HG03280 (cell line): Measurements from ENCODE around the gene RYR2.
A peak's percentile ranks its signal among the peaks of the same experiment; 100 is the strongest.

Experiments used
- ATAC-seq: cut with Tn5 transposase; IDR thresholded peaks from one replicate; pipeline ENCODE4 v1.9.1; 2021; ENCODE audit warnings: mild to moderate bottlenecking, moderate library complexity; ENCODE audit not compliant: unreplicated experiment

RYR2 gene

GRCh38 chr1:237416924-237417655 is 375.1 kb downstream of the RYR2 start:
- no peak for ATAC-seq

- ATAC-seq: no peak
Observed at GRCh38 chr1:237428809-237429208, 386.8 kb downstream of the RYR2 start.

- ATAC-seq: no peak
Observed at GRCh38 chr1:237429252-237429651, 387.3 kb downstream of the RYR2 start.

GRCh38 chr1:237431448-237431847 is 389.5 kb downstream of the RYR2 start:
- ATAC-seq: no peak

GRCh38 chr1:237440346-237440745 is 398.4 kb downstream of the RYR2 start:
- no peak for ATAC-seq

GRCh38 chr1:237444120-237444790 is 402.3 kb downstream of the RYR2 start:
- ATAC-seq: no peak

GRCh38 chr1:237448042-237448441 is 406.1 kb downstream of the RYR2 start:
- ATAC-seq: no peak

DNA sequence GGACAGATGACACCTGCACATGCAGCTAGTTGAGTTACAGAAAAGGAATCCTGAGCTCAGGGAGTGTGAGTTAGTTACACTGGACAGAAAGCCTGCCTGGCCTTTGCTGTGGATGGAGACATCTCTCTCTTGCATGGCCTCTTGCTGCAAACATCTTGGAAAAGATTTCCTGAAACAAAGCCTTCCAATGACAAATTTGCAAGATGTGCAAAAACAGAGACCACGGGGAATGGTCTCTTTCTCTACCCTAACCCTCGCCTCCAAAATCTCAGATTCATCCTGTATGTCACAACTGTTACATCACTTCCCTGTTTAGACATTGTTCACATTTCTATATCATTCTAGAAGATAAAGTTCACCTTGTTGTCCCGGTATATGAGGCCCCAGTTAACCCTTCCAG is 415.6 kb downstream of the RYR2 start:
- ATAC-seq: no peak

GRCh38 chr1:237467320-237467719 is 425.3 kb downstream of the RYR2 start:
- no peak for ATAC-seq

DNA sequence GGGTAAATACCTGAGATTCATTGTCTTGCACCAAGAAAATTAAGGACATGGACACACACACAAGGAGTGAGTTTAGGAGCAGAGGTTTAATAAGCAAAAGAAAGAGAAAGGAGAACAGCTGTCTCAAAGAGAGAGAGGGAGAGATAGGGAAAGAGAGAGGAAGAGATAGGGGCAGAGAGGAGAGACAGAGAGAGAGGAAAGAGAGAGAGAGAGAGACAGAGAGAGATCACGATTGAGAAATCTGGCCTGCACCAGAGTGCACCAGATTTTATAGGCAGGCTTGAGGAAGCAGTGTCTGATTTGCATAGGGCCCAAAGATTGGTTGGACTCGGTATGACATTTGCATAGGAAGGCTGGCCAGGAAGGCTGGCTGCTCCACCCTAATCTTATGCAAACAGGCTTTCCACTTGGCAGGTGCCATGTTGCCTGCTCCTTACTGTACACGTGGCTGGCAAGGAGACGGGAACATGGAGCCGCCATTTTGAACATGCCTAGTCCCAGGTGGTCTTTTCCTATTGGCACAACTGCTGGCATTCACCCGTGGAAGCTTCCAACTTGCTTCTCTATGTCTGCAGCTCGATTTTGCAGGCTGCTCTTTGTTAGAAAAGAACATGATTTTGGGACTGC is 428.8 kb downstream of the RYR2 start:
- no peak for ATAC-seq

GRCh38 chr1:237471377-237471776 is 429.4 kb downstream of the RYR2 start:
- ATAC-seq: no peak

GRCh38 chr1:237471956-237472355 is 430.0 kb downstream of the RYR2 start:
- no peak for ATAC-seq

- no peak for ATAC-seq
Observed at GRCh38 chr1:237473854-237474253, 431.9 kb downstream of the RYR2 start.

- no peak for ATAC-seq
Observed at GRCh38 chr1:237478082-237478481, 436.1 kb downstream of the RYR2 start.

GRCh38 chr1:237478842-237479241 is 436.9 kb downstream of the RYR2 start:
- no peak for ATAC-seq

GRCh38 chr1:237482777-237483176 is 440.8 kb downstream of the RYR2 start:
- ATAC-seq: no peak

- ATAC-seq: no peak
Observed at GRCh38 chr1:237492359-237492758, 450.4 kb downstream of the RYR2 start.

DNA sequence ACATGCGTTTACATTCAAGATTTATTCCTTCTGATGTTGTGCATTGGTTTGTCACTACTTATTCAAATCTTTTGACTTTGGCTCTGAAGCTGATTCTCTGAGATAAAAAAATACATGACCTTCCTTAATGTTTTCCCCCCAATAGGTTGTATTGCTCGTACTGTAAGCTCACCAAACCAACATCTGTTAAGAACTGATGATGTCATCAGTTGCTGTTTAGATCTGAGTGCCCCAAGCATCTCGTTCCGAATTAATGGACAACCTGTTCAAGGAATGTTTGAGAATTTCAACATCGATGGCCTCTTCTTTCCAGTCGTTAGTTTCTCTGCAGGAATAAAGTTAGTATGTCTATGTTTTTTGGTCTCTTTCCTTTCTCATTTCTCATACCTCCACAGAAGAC is 458.6 kb downstream of the RYR2 start:
- no peak for ATAC-seq

DNA sequence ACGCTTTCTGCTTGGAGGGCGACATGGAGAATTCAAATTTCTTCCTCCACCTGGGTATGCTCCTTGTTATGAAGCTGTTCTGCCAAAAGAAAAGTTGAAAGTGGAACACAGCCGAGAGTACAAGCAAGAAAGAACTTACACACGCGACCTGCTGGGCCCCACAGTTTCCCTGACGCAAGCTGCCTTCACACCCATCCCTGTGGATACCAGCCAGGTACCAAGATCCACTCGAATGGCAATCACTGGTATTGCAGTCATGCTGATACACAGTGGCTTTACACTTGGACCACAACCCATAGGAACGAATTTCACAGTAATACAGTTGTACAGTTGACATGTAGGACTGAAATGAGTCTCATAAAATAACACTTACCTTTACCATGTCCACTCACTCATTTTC is 461.3 kb downstream of the RYR2 start:
- ATAC-seq: no peak

GRCh38 chr1:237507005-237507404 is 465.0 kb downstream of the RYR2 start:
- ATAC-seq: peak; percentile 85

GRCh38 chr1:237509748-237510147 is 467.8 kb downstream of the RYR2 start:
- no peak for ATAC-seq

DNA sequence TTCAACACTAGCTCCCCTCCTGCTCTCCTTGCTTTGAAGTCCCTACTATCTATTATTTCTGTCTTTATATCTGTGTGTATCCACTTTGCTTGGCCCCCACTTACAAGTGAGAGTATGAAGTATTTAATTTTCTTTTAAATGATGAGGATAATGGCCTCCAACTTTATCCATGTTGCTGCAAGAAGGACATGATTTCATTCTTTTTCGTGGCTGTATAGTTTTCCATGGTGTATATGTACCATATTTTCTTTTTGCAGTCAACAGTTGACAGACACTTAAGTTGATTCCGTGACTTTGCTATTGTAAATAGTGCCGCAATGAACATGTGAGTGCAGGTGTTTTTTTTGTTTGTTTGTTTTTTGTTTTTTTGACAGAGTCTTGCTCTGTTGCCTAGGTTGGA is 483.1 kb downstream of the RYR2 start:
- ATAC-seq: no peak
